Upper lobe of right lung (tissue), 1 donor: Measurements from ENCODE around the gene ZC3H8. TPM values are rescaled to one million over a fixed set of nuclear protein-coding genes. Genes with fewer than 3 reads are reported as not detected.
A peak's percentile ranks its signal among the peaks of the same experiment; 100 is the strongest.

Experiments used
- ATAC-seq: fragments of 200-7000 bp; cut with Tn5 transposase; one replicate; pipeline ENCODE4 v1.9.1; 2020; ENCODE audit warnings: mild to moderate bottlenecking, moderate library complexity
- DNase-seq: peaks from one replicate; pipeline ENCODE4 v3.0.0-alpha.2; 2020
- H3K27ac ChIP-seq: fragments of 200-600 bp; one replicate; pipeline ENCODE4 v1.8.0; 2022
- H3K27me3 ChIP-seq: fragments of 200-600 bp; one replicate; pipeline ENCODE4 v1.8.0; 2022; ENCODE audit warnings: mild to moderate bottlenecking
- H3K36me3 ChIP-seq: fragments of 200-600 bp; one replicate; pipeline ENCODE4 v1.8.0; 2022
- H3K4me1 ChIP-seq: fragments of 200-600 bp; one replicate; pipeline ENCODE4 v1.8.0; 2022
- H3K4me3 ChIP-seq: fragments of 200-600 bp; one replicate; pipeline ENCODE4 v1.8.0; 2022; ENCODE audit warnings: mild to moderate bottlenecking
- H3K9me3 ChIP-seq: fragments of 200-600 bp; one replicate; pipeline ENCODE4 v1.8.0; 2022
- CTCF ChIP-seq: fragments of 200-600 bp; IDR thresholded peaks from one replicate; pipeline ENCODE4 v1.8.0; 2022; ENCODE audit warnings: antibody characterized with exemption
- intact Hi-C: fragments of 100-400 bp; cut with DNase I; formaldehyde crosslinking; loops from one replicate; pipeline ENCODE4 v1.11.0; 2022
- total RNA-seq: library from RNA; stranded (reverse); fragmentation: NEBNext Ultra II Directional; extraction: Animal tissue kit (Norgen Biotek cat#: 25700); gene quantifications from one replicate; pipeline ENCODE4 v1.2.1, GENCODE V29; 2021
- donor health status: DM: no; HTN: yes; CAD: no; lungs with severe emphysema.

The ZC3H8 gene
- total RNA-seq, 1 donor from 2014 or later, result 5.2 TPM

DNA sequence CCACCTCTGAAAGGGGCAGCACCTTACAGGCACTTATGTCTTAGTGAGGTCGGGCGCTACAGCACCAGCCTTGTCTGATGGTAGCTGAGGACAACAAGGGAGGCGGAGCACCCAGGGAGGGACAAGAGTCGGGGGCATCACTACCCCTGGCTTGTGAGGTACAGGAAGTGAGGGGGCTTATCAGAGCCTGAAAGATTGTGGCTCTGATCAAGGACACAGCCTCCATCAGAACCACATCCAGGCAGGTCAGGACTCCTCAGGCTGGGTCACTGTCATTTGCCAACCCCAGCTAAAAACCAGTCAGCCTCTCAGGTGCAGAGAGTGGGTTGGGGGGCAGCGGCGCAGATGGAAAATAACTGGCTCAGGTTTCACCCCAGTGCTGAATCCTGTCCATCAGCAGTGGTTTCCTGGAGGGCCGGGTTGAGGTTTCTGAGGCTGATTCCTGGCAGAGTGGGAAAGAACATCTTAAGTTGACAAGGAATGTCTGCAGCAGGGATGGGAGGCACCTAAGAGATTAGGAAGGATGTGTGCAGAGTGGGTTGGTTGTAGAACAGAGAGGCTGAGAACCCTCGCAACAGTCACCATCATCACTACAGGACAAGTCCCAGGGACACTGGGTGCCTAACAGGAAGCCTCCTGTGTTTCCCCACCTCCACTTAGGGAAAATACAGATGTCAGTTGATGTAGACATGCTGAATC, 71.4 kb downstream of the ZC3H8 start:
- Histone ChIP-seq H3K27ac (no peak overlapping the region), H3K4me3 (no peak overlapping the region), H3K27me3 (peaks cover 9% of the 10 kb centered on the region), H3K4me1 (no peaks in the 10 kb centered on the region), H3K36me3 (no peaks in the 10 kb centered on the region), H3K9me3 (no peaks in the 10 kb centered on the region)
- no peak for TF ChIP-seq CTCF
- ATAC-seq, result no peak
- intact Hi-C loops, result no loop called here
- DNase-seq, result no peak

DNA sequence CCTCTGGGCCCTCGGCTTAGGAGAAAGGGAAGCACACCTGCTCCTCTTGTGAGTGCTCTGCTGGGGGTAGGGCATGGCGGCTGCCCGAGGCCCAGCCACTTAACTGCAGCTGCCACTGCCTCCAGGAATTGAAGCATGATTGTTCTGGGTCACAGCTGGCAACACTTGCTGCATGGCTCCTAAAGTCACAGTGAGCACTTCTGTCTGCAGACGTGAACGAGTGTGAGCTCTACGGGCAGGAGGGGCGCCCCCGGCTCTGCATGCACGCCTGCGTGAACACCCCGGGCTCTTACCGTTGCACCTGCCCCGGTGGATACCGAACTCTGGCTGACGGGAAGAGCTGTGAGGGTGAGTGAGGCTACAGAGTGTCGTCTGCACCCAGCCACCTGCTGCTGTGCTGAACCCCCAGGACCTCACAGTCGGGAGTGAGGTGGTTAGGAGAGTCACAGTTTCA, 72.2 kb downstream of the ZC3H8 start:
- Histone ChIP-seq H3K36me3 (no peaks in the 10 kb centered on the region), H3K4me3 (no peak overlapping the region), H3K9me3 (no peaks in the 10 kb centered on the region), H3K4me1 (no peaks in the 10 kb centered on the region), H3K27ac (no peak overlapping the region), H3K27me3 (peaks cover 9% of the 10 kb centered on the region)
- no peak for ATAC-seq
- intact Hi-C loops, result no loop called here
- DNase-seq, result no peak
- no peak for TF ChIP-seq CTCF

- H3K27me3 ChIP-seq, result peaks cover 9% of the 10 kb centered on the region
- H3K36me3 ChIP-seq, result no peaks in the 10 kb centered on the region
- H3K27ac ChIP-seq, result no peak overlapping the region
- ATAC-seq, result peak; percentile 66
- H3K4me3 ChIP-seq, result peak overlapping the region; percentile 3
- intact Hi-C loops, result no loop called here
- TF ChIP-seq CTCF, result no peak
- H3K4me1 ChIP-seq, result no peaks in the 10 kb centered on the region
- H3K9me3 ChIP-seq, result no peaks in the 10 kb centered on the region
- DNase-seq, result no peak
These were observed 73.1 kb downstream of the ZC3H8 start for GRCh38 chr2:112181571-112182290.

DNA sequence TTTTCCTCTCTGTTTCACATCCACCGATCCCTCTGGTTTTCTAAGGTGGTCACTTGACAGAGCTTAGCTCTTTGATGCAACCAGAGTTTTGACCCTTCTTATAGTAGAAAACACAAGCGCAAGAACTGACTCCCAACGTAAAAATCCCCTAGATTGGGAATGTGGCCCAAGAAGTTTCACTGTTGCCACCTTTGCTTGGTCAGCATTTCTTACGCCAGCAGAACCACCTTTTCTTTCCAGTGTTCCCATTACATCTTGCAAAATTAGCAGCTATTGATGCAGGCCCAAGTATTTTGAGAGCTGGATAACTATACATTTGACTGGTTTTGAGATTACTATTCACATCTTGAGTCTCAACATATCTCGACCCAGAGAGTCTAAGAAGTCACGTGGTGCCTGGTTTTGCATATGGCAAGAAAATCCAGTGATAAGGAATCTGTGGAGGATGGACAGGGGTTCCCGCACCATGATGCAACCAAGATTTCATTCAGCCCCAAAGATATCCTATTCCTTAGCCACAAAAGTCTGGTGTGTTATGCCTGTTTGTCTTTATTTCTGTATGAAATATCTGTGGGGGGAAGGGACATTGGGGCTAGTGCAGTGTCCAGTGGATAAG, 78.8 kb downstream of the ZC3H8 start:
- H3K4me3 ChIP-seq, result no peak overlapping the region
- H3K27me3 ChIP-seq, result no peaks in the 10 kb centered on the region
- no peak for TF ChIP-seq CTCF
- no peaks in the 10 kb centered on the region for H3K4me1 ChIP-seq
- intact Hi-C loops, result no loop called here
- H3K36me3 ChIP-seq, result no peaks in the 10 kb centered on the region
- DNase-seq (no peak), ATAC-seq (no peak)
- H3K27ac ChIP-seq, result no peak overlapping the region
- H3K9me3 ChIP-seq, result no peaks in the 10 kb centered on the region

DNA sequence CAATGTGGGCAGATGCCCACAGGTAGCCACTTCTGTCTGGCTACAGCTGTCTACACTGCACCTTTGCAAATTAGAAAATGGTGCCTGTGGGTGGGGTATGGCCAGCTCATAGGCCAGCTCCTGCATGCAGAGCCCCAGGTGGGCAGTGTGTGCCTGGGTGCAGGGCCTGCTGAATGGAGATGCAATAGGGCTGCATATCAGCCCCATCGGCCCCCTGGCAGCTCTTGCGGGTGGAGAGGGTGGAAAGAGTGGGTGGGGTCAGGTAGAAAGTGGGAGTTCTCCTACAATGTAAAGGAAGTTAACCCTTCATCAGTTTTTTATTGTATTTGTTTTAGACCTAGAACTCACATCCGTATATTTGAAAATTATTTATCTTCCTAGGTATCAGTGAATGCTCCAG, 79.5 kb downstream of the ZC3H8 start:
- no peaks in the 10 kb centered on the region for H3K9me3 ChIP-seq

More for the DNA sequence above, 79.5 kb downstream of the ZC3H8 start:
- no peak for TF ChIP-seq CTCF
- DNase-seq (no peak), ATAC-seq (no peak)
- intact Hi-C loops, result no loop called here
- Histone ChIP-seq H3K36me3 (no peaks in the 10 kb centered on the region), H3K27me3 (no peaks in the 10 kb centered on the region), H3K4me3 (no peak overlapping the region), H3K27ac (no peak overlapping the region), H3K4me1 (no peaks in the 10 kb centered on the region)
